Upper lobe of left lung (tissue), 6 donors: ENCODE data around the gene TNFRSF21. TPM values are rescaled to one million over a fixed set of nuclear protein-coding genes. Genes with fewer than 3 reads are reported as not detected.

Source experiments
- ATAC-seq, 2 donors: fragments of 200-7000 bp; cut with Tn5 transposase; one replicate each; pipeline ENCODE4 v1.9.1; 2022; ENCODE audit warnings: mild to moderate bottlenecking in 2 of 2, moderate library complexity in 2 of 2; ENCODE audit not compliant: low FRiP score in 2 of 2
- DNase-seq, 2 donors: peaks; one replicate each; pipeline ENCODE4 v3.0.0-alpha.2; 2019 to 2020
- H3K27ac ChIP-seq, 4 donors: fragments of 200-600 bp; sonication (generic); one replicate each; pipeline ENCODE4 v1.5.1; 2016 to 2019
- H3K27me3 ChIP-seq, 4 donors: fragments of 200-600 bp; sonication (generic); one replicate each; pipeline ENCODE4 v1.5.1; 2017 to 2019
- H3K36me3 ChIP-seq, 4 donors: fragments of 200-600 bp; sonication (generic); one replicate each; pipeline ENCODE4 v1.5.1; 2016 to 2019
- H3K4me1 ChIP-seq, 4 donors: fragments of 200-600 bp; sonication (generic); one replicate each; pipeline ENCODE4 v1.5.1; 2018 to 2019
- H3K4me3 ChIP-seq, 4 donors: fragments of 200-600 bp; sonication (generic); one replicate each; pipeline ENCODE4 v1.5.1; 2017 to 2019; ENCODE audit warnings: mild to moderate bottlenecking in 2 of 4, moderate library complexity in 1 of 4
- H3K9me3 ChIP-seq, 4 donors: fragments of 200-600 bp; sonication (generic); one replicate each; pipeline ENCODE4 v1.5.1; 2018 to 2019
- CTCF ChIP-seq, 6 experiments: fragments of 450-650 bp in 4 of 6; fragments of 200-600 bp in 2 of 6; sonication (generic) in 2 of 6; IDR thresholded peaks; one replicate each; pipeline ENCODE4 v1.5.1; 2016 to 2019; ENCODE audit warnings: antibody characterized with exemption in 6 of 6
- EP300 ChIP-seq, 4 donors: sonication (generic); formaldehyde crosslinking; IDR thresholded peaks; one replicate each; pipeline ENCODE4 v1.5.1; 2017; ENCODE audit warnings: antibody characterized with exemption in 4 of 4, control low read depth in 2 of 4
- POLR2A ChIP-seq, 4 donors: fragments of 450-650 bp; IDR thresholded peaks; one replicate each; pipeline ENCODE4 v1.5.1; 2016 to 2017; ENCODE audit warnings: antibody characterized with exemption in 4 of 4, mild to moderate bottlenecking in 2 of 4
- POLR2AphosphoS5 ChIP-seq, 2 donors: sonication (generic); formaldehyde crosslinking; IDR thresholded peaks; one replicate each; pipeline ENCODE4 v1.5.1; 2017; ENCODE audit warnings: antibody characterized with exemption in 2 of 2
- WGBS, 2 donors: methylation state at CpG; one replicate each; pipeline ENCODE4 v1.1.5; 2017 to 2018; 5-methylcytosine and 5-hydroxymethylcytosine counted together
- total RNA-seq, 6 donors: library from RNA; depleted of rRNA in 4 of 6; stranded (reverse); fragments of >200 nt in 4 of 6; gene quantifications; one replicate each; pipeline versions ENCODE4 v1.1.0 to v1.2.1, GENCODE V29; 2016 to 2021
- donor health status: DM: no; HTN: no; CAD: no; lungs with moderate emphysema.
- donor health status: DM: no; HTN: yes; CAD: no; lungs with severe emphysema.

TNFRSF21 gene
- total RNA-seq, 6 donors from 2014 or later: 11.7 to 56.1 (median 20.6) TPM

- Histone ChIP-seq H3K4me1 (peaks cover 0 to 13% (median 9%) of the 10 kb centered on the region in 4 donors), H3K4me3 (no peak overlapping the region), H3K27me3 (no peaks in the 10 kb centered on the region), H3K9me3 (no peaks in the 10 kb centered on the region), H3K36me3 (peaks cover 0 to 2% (median 0%) of the 10 kb centered on the region in 4 donors), H3K27ac (no peak overlapping the region)
- ATAC-seq: no peak
- TF ChIP-seq CTCF (IDR thresholded peaks at IDR 0.05) (no peak), EP300 (IDR thresholded peaks at IDR 0.05) (no peak), POLR2AphosphoS5 (IDR thresholded peaks at IDR 0.05) (no peak), POLR2A (IDR thresholded peaks at IDR 0.05) (no peak)
- WGBS, 2 donors: 74 to 89% methylated on average over 5 of the region's 5 CpGs
- no peak for DNase-seq
These were observed 58.3 kb downstream of the TNFRSF21 start for GRCh38 chr6:47251396-47251795.

- Histone ChIP-seq H3K27ac (no peak overlapping the region), H3K4me3 (no peak overlapping the region), H3K4me1 (peaks cover 0 to 13% (median 9%) of the 10 kb centered on the region in 4 donors), H3K36me3 (peaks cover 0 to 2% (median 0%) of the 10 kb centered on the region in 4 donors), H3K27me3 (no peaks in the 10 kb centered on the region), H3K9me3 (no peaks in the 10 kb centered on the region)
- WGBS, 2 donors: 97 to 100% methylated on average over 1 of the region's 1 CpG
- ATAC-seq: no peak
- DNase-seq: no peak
- TF ChIP-seq POLR2A (IDR thresholded peaks at IDR 0.05) (no peak), EP300 (IDR thresholded peaks at IDR 0.05) (no peak), CTCF (IDR thresholded peaks at IDR 0.05) (no peak), POLR2AphosphoS5 (IDR thresholded peaks at IDR 0.05) (no peak)
These were observed 59.4 kb downstream of the TNFRSF21 start for GRCh38 chr6:47250302-47250701.

- 82 to 87% methylated on average over 1 of the region's 1 CpG for WGBS, 2 donors
- Histone ChIP-seq H3K4me1 (peaks cover 0 to 13% (median 9%) of the 10 kb centered on the region in 4 donors), H3K4me3 (no peak overlapping the region), H3K27ac (no peak overlapping the region), H3K27me3 (no peaks in the 10 kb centered on the region), H3K36me3 (peaks cover 0 to 2% (median 0%) of the 10 kb centered on the region in 4 donors), H3K9me3 (no peaks in the 10 kb centered on the region)
- no peak for DNase-seq
- TF ChIP-seq POLR2AphosphoS5 (IDR thresholded peaks at IDR 0.05) (no peak), POLR2A (IDR thresholded peaks at IDR 0.05) (no peak), EP300 (IDR thresholded peaks at IDR 0.05) (no peak), CTCF (IDR thresholded peaks at IDR 0.05) (no peak)
- ATAC-seq: no peak
These were observed 61.3 kb downstream of the TNFRSF21 start for GRCh38 chr6:47248446-47248845.

GRCh38 chr6:47247227-47247797, 62.4 kb downstream of the TNFRSF21 start:
- Histone ChIP-seq H3K36me3 (no peaks in the 10 kb centered on the region), H3K27ac (peak overlapping the region in 1 of 4 donors; percentile 6), H3K4me1 (peaks cover under 1 to 18% (median 10%) of the 10 kb centered on the region in 4 donors), H3K9me3 (no peaks in the 10 kb centered on the region), H3K4me3 (no peak overlapping the region), H3K27me3 (no peaks in the 10 kb centered on the region)
- TF ChIP-seq EP300 (IDR thresholded peaks at IDR 0.05) (no peak), POLR2AphosphoS5 (IDR thresholded peaks at IDR 0.05) (no peak), POLR2A (IDR thresholded peaks at IDR 0.05) (no peak), CTCF (IDR thresholded peaks at IDR 0.05) (no peak)
- DNase-seq (peak in 1 of 2 donors; percentile 34), ATAC-seq (peak in 1 of 2 donors; percentile 79)
- 20 to 48% methylated on average over 2 of the region's 2 CpGs for WGBS, 2 donors

- ATAC-seq (no peak), DNase-seq (no peak)
- Histone ChIP-seq H3K36me3 (no peaks in the 10 kb centered on the region), H3K27ac (no peak overlapping the region), H3K9me3 (no peaks in the 10 kb centered on the region), H3K27me3 (no peaks in the 10 kb centered on the region), H3K4me3 (no peak overlapping the region), H3K4me1 (peaks cover 8 to 24% (median 17%) of the 10 kb centered on the region in 4 donors)
- WGBS, 2 donors: 64 to 71% methylated on average over 2 of the region's 2 CpGs
- no peak for TF ChIP-seq EP300 (IDR thresholded peaks at IDR 0.05)
- TF ChIP-seq POLR2A (IDR thresholded peaks at IDR 0.05): no peak
- TF ChIP-seq POLR2AphosphoS5 (IDR thresholded peaks at IDR 0.05): no peak
- TF ChIP-seq CTCF (IDR thresholded peaks at IDR 0.05): no peak
These were observed 63.2 kb downstream of the TNFRSF21 start for GRCh38 chr6:47246551-47246950.
